Stimulated activated CD8-positive, alpha-beta memory T cell treated with anti-CD3 and anti-CD28 coated beads, Interleukin-7, amount 100 ng/mL, for 48 hours (primary cell): ENCODE results near the gene FAHD2A.
"Not testable (repeated sequence)": the region's sequence is repeated elsewhere in the genome, so short reads cannot be mapped to it uniquely, and the experiment has no call there.

ENCODE experiments used
- DNase-seq, 2 donors: peaks; one replicate each; pipeline ENCODE4 v3.0.0-alpha.2; 2020; ENCODE audit warnings: low read depth in 1 of 2; ENCODE audit errors: extremely low read depth in 1 of 2

FAHD2A gene

GRCh38 chr2:95375532-95376150, 26.9 kb upstream of the FAHD2A start:
- DNase-seq, result no peak

GRCh38 chr2:95376311-95377215, 25.9 kb upstream of the FAHD2A start:
- DNase-seq, result no peak

GRCh38 chr2:95377216-95378123, 25.0 kb upstream of the FAHD2A start:
- no peak for DNase-seq

- DNase-seq, result not testable (repeated sequence)
Observed at GRCh38 chr2:95378281-95378680, 24.2 kb upstream of the FAHD2A start.

- no peak for DNase-seq
Observed at GRCh38 chr2:95379371-95379831, 23.1 kb upstream of the FAHD2A start.

- no peak for DNase-seq
Observed at GRCh38 chr2:95380280-95380679, 22.2 kb upstream of the FAHD2A start.

GRCh38 chr2:95380731-95381130, 21.8 kb upstream of the FAHD2A start:
- no peak for DNase-seq

GRCh38 chr2:95381212-95382191, 21.0 kb upstream of the FAHD2A start:
- DNase-seq, result no peak

GRCh38 chr2:95382192-95382591, 20.3 kb upstream of the FAHD2A start:
- DNase-seq, result no peak

- no peak for DNase-seq
Observed at GRCh38 chr2:95382686-95383634, 19.5 kb upstream of the FAHD2A start.

GRCh38 chr2:95383635-95384027, 18.9 kb upstream of the FAHD2A start:
- no peak for DNase-seq

GRCh38 chr2:95384854-95385569, 17.5 kb upstream of the FAHD2A start:
- no peak for DNase-seq

- no peak for DNase-seq
Observed at GRCh38 chr2:95385570-95385984, 16.9 kb upstream of the FAHD2A start.

GRCh38 chr2:95386031-95386430, 16.5 kb upstream of the FAHD2A start:
- DNase-seq, result no peak

GRCh38 chr2:95387358-95387757, 15.2 kb upstream of the FAHD2A start:
- DNase-seq, result no peak

- DNase-seq, result no peak
Observed at GRCh38 chr2:95388091-95388692, 14.3 kb upstream of the FAHD2A start.

- DNase-seq, result no peak
Observed at GRCh38 chr2:95388856-95389244, 13.7 kb upstream of the FAHD2A start.
